NCI-H446 treated with DMSO at 0.1 percent for 48 hours (cell line): ENCODE measurements around the gene ZNF541.
"Not testable (repeated sequence)": the region's sequence is repeated elsewhere in the genome, so short reads cannot be mapped to it uniquely, and the experiment has no call there.

ENCODE experiments used
- DNase-seq: peaks from one replicate; lab custom pipeline; 2025; lab: John Stamatoyannopoulos, UW

The ZNF541 gene

DNA sequence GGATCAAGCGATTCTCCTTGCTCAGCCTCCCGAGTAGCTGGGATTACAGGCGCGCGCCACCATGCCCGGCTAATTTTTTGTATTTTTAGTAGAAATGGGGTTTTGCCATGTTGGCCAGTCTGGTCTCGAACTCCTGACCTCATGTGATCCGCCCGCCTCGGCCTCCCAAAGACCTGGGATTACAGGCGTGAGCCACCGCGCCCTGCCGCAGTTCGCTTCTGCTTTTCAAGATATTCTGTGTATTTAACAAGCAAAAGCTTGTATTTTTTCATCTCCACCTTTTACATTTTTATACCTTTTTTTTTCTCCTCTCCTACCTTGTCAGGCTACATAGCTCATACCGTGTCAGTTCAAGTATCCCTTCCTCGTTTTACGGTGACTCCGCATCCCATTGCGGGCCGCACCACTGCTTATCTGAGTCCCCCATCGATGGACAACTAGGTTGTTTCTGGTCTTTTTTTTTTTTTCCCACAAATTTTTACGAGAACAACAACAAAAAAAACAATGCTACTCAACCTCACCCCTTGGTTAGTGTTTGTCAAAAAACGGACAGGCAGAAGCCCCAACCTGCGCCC is 26.8 kb upstream of the ZNF541 start:
- not testable (repeated sequence) for DNase-seq

DNA sequence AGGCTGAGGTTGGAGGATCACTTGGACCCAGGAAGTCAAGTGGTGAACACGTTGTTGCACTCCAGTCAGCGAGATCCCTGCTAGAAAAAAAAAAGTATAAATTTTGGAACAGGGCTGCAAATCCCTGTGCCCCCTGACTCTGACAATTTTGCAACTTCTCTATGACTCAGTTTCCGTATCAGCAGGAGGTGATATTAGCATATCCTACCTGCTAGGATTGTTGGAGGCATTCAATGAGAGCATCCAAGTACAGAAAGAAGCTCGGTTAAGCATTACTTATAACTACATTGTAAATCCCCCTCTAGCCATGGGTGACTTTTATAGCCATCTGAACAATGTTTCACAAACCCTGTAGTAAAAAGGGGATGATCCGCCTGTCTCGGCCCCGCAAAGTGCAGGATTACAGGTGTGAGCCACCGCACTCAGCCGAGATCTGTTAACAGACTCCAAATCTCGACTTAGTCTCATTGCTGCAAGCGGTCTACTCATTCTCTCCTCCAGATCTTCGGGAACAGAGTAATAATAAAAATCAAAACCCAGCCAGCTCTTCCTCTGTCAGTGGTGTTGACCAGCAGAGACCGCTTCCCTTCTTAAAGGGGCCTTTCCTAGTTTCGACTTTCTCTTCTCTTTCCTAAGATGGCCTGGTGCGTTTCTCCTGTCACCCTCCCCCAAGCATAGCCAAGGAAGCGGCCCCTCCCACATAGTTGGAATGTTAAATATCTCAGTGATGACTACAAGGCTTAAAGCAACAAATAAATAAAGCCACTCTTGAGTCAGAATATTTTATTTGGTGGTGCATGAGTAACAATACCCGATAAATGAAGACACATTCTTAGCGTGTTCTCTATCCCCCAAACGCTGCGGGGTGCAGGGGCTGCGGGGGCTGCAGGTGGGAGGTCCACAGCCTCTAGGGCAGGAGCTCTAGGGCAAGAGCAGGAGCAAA is 25.7 kb upstream of the ZNF541 start:
- no peak for DNase-seq

DNA sequence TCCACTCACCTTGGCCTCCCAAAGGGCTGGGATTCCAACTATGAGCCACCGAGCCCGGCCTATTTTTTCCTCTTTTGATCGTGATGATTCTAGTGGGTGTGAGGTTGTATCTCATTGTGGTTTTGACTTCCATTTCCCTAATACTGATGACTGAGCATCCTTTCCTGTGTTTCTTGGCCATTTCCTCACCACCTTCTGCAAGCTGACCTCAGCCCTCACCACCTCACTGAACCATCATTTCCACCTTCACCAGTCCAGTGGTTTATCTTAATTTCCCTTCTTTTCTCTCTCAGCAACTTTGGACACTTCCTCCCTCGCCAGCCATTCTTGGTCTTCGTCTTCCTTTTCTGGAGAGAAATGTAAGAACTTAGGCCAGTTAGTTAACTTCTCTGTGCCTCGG is 23.0 kb upstream of the ZNF541 start:
- no peak for DNase-seq

DNA sequence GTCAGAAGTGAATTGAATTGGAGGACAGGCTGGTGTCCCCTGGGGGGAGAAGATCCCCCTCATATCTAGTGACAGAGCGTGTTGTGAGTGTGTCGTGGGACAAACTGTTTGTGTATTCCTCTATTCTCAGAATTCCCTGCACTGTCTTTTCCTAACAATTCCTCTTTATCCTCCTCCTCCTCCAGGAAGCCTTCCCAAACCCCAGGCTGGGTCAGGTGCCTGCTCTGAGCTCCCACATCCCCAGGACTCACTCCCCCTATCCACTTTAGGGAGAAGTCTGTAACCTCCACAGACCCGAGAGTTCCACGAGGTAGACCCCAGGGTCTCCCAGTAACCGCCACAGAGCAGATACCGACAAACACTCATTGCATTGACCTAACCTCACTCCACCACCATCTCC is 20.9 kb upstream of the ZNF541 start:
- DNase-seq, result no peak

DNA sequence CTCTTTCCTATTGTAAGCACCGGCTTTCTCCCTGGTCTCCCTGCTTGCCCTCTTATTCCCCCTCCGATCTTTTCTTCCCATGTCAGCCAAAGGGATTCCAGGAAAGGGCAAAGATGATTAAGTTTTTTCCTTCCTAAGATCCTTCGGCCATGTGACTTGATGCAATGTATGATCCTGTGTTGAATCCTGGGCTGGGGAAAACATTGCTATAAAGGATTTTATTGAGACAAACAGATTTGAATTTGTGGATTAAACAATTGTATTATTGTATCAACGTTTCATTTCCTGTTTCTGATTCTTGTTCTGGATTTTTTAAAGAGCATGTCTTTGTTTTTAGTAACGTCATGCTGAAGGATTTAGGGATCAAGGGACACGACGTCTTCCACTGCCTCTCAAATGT is 16.9 kb upstream of the ZNF541 start:
- no peak for DNase-seq

DNA sequence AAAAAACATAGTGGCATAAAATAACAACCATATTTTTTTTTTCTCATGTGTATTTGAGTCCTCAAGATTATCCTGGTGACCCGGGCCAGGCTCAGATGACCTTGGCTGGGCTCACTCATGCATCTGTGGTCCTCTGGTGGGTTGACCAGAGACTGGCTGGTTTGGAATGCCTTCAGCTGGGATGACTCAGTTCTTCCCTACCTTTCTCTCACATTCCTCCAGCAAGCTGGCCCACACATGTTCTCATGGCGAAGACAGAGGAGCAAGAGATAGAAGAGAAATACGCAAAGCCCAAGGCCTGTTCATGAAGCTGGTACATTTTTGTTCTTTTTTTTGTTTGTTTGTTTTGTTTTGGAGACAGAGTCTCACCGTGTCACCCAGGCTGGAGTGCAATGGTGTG is 14.3 kb upstream of the ZNF541 start:
- DNase-seq, result no peak

DNA sequence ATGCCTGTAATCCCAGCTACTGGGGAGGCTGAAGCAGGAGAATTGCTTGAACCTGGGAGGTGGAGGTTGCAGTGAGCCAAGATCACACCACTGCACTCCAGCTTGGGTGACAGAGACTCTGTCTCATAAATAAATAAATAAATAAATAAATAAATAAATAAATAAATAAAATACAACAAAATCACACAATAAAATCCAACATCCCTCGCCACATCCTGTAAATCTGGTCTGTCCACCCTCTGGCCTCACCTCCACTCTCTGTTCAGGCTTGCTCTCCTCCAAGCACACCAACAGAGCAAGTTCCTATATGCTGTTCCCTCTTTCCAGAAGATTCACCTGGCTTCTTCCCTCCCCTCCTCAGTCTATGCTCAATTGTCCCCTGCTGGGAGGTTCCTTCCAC is 10.2 kb upstream of the ZNF541 start:
- not testable (repeated sequence) for DNase-seq

DNA sequence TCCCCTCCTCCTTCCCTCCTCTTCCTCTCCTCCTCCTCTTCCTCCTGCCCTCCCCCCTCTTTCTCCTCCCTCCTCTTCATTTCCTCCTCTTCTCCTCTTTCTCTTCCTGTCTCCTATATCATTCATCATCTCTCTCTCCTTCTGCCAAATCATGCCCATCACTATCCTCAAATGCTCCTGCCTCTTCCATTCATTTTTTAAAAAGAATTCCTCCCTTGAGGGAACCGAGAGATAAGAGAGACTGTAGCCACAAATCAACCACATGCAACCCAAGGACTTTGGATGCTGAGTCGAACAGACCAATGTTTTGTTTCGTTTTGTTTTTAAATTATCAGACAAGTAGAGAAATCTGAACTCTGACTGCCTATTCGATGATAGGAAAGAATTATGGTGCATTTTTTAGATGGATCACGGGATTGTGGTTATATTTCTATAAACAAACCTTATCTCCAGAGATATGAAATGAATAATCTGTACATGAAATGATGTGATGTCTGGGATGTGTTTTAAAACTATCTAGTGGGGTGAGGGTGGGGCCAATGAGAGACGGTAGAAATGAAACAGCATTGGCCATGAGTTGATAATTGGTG is 9.5 kb upstream of the ZNF541 start:
- no peak for DNase-seq

DNA sequence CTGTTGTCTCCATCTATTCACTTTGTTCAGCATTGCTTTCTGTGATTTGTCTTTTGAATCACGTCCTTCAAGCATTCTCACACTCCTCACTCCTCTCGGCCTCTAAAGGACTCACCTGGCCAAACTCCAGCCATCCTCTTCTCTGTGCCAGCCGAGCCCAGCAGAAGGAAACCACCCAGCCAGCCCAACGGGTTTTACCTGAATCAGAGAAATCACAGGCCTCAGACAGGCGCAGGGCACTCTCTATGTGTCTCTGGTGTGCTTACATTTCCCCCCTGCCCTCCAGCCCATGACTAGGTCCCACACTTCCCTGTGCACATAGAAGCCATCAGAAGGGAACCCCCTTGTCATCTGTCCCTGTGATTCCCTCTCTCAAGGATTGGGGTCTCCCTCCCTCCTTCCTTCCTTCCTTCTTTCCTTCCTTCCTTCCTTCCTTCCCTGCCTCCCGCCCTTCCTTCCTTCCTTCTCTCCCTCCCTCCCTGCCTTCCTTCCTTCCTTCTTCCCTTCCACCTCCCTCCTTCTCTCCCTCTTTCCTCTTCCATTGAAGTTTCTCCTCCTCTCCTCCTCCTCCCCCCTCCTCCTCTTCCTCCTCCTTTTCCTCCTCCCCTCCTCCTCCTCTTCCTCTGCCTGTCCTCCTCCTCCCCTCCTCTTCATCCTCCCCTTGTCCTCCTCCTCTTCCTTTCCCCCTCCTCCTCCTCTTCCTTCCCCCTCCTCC is 8.8 kb upstream of the ZNF541 start:
- no peak for DNase-seq

DNA sequence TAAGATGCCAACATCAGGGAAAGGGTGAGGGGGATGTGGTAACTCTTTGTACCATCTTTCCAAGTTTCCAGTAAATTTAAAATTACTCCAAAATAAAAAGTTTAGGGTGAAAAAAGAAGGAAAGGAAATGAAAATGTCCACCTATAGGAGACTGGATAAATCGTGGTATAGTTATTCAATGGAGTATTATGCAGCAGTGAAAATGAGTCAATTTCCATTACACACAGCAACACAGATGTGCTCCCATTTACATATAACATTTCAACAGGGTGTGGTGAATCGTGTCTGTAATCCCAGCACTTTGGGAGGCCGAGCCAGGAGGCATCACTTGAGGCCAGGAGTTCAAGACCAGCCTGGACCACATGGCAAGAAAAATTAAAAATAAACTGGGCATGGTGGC is 7.4 kb upstream of the ZNF541 start:
- DNase-seq, result no peak

DNA sequence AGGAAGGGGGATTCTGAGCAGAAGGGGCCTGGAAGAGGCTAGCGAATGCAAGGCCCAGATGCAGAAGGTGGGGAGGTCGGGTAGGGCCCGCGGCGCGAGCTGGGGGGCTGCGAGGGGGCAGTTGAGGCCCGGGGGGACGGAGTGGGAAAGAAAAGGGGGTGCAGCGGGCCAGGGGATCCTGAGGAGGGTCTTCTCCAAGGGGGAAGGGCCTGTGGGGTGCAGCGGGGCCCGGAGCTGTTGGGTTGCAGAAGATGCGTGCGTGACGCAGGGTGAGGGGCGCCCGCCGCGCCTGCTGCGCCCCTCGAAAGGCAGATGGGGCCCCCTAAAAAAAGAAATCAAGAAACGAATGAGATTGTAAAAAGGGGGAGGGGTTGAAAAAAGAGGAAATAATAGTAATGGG is 313 bp downstream of the ZNF541 start:
- no peak for DNase-seq

DNA sequence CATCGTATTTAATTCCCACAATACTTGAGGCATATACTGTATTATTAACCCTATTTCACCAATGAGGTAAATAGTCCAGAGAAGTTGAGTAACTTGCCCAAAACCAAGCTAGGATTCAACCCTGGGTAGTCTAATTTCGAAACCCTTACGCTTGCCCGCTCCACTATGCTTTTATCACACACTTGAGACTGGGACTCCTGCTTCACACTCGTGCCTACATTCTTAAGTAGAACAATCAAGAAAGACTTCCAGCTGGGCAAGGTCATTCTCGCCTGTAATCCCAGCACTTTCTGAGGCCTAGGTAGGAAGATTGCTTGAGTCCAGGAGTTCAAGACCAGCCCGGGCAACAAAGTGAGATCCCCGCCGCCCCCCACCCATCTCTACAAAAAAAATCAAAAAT is 3.6 kb downstream of the ZNF541 start:
- no peak for DNase-seq

DNA sequence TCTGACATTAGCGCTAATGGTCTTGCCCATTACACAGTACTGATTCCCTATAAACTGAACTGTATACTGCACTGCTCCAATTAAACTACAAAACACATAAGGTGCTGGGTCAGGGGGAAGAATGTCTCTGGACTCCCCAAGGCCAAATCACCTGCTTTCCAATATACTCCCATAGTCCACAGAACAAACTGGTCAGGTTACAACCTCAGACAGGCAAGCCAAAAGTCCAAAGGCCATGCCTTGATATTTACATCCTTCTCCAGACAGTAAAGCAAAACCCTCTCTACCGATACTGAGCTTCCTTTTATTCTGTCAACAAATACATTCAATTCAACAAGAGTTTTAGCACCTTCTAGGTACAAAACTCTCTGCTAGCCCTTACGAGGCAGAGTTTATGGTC is 8.9 kb downstream of the ZNF541 start:
- no peak for DNase-seq

DNA sequence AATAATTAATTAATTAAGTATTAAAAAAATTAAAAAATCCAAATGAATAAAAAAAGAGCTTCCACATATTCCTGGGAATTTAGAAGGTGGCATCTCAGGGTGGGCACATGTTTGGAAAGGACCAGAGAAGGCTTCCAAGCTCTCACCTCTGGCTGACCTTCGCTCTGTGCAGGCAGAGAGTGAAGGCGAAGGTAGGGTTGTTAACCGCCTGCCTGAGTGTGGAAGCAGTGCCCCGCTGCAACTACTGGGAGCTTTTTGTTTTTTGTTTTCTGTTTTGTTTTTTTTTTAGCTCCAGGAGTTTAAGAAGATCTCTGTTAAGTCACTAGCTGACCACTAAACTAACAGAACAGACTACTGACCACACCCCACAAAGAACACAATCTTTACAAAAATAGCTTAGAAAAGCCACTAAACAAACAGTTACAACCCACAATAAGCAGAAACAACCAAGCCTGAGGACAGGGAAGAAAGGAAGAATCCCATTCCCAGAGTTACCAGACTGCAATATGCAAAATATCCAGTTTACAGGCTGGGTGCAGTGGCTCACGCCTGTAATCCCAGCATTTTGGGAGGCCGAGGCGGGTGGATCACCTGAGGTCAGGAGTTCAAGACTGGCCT is 11.4 kb downstream of the ZNF541 start:
- DNase-seq, result no peak

DNA sequence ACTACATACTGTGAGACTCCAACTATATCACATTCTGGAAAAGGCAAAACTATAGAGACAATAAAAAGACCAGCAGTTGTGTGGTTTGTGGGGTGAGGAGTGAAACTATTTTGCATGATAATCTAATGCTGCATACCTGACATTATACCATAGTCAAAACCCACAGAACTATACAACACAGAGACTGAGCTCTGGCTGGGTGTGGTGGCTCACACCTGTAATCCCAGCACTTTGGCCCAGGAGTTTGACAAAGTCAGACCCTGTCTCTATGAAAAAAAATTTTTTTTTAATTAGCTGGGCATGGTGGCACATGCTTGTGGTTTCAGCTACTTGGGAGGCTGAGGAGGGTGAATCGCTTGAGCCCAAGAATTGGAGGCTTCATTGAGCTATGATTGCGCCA is 11.9 kb downstream of the ZNF541 start:
- no peak for DNase-seq

DNA sequence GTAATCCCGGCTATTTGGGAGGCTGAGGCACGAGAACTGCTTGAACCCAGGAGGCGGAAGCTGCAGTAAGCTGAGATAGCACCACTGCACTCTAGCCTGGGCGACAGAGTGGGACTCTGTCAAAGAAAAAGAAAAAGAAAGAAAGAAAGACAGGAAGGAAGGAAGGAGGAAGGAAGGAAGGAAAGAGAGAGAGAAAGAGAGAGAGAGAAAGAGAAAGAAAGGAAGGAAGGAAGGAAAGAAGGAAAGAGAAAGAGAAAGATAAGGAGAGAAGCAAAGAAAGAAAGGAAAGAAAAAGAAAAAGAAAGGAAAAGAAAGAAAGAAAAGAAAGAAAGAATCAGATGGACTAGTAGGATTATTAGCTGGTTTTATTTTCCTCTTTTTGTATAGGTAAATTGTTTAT is 22.8 kb downstream of the ZNF541 start:
- no peak for DNase-seq

DNA sequence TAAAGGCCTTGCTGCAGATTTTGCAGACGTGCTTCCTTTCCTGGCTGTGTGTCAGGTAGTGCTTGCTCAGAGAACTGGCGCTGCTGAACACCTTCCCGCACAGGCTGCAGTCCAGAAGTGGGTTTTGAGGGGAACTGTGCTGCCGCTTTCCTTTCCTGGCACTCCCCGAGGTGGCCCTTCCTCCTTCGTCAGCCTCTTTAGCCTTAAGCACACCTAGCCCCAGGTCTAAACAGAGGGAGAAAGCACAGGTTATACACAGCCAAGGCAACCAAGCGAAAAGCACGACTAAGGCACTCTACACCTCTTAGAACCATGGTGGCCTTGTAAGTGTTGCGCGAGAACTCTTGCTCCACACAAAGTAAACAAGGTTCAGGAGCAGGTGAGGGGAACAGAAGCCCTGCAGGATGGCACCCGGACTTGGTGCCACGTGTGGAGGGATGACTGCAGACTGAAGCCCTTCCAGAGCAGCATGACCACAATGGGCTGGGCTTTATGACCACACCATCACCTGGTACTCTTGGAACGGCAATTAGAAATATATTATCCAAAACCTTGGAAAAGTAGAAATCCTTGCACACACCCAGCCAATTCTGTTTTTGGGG is 23.6 kb downstream of the ZNF541 start:
- DNase-seq, result no peak

DNA sequence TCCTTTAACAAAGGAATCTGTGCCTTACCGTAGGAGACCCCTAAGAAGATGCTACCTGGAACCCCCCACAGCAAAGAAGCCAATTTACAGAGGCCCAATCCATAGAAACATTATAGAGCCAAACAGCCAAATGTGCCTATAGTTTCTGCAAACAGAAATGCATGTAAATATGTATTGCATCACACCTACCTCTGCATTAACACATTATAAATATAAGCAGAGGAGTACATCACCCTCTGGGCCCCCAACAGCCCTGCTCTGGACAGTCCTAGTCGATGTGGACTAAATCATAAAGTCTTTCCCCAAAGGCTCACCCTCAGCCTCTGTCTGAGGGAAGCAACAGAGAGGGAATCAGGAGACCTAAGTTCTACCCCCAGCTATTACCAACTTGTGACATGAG is 25.7 kb downstream of the ZNF541 start:
- DNase-seq, result no peak

DNA sequence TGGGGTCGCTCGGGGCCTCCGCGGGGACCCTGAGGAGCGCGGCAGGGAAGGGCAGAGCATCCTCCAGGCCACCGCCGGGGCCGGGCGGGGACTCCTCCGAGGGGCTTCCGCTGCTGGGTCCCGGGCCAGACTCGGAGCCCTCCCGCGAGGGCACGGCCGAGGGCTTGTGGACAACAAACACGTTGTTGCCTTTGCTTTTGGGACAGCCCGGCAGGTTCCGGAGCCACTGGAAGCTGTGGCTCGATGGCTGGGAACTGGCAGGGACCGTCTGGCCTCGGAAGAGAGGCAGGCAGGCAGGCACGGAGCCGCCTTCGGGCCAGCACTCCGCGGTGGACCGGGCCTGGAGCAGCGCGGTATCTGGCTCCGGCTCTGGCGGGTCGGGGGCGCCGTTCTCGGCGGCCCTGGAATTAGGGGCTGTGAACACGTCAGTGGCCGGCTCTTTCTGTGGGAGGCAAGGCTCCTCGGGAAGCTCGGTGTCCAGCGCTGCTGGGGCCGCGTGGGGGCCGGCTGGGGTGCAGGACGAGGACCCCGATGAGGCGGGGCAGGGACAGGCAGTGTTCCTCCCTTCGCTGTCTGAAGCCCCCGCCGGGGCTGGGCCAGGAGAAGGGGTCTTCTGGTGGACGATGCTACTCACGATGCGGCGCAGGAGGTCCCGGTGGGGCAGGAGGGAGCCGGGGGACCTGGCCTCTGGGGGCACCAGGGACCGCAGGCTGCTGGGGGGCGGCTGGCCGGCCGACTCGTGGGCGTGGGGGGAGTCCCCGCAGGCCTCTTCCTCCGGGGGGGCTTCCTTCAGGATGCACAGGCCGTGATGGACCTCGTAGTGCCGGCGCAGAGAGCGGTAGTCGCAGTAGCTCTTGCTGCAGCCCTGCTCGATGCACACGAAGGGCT is 27.6 kb downstream of the ZNF541 start:
- no peak for DNase-seq

DNA sequence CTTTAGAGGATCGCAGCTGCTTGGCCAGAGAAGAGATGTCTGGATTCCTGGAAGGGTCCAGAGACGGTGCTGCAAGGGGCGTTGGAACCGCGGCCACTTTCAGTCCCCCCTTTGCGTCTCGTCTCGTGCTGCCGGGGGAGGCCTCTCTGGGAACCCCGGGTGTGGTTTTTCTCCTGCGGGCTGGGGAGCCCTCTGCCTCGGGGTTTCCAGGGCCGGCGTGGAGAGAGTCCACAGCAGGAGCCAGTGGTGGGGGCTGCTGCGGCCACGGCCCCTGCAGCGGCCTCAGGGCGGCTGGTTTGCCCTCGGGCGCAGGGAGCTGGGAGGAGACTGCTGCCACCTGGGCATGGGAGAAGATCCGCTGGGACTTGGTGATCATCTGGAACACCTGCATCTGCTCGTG is 28.5 kb downstream of the ZNF541 start:
- no peak for DNase-seq

DNA sequence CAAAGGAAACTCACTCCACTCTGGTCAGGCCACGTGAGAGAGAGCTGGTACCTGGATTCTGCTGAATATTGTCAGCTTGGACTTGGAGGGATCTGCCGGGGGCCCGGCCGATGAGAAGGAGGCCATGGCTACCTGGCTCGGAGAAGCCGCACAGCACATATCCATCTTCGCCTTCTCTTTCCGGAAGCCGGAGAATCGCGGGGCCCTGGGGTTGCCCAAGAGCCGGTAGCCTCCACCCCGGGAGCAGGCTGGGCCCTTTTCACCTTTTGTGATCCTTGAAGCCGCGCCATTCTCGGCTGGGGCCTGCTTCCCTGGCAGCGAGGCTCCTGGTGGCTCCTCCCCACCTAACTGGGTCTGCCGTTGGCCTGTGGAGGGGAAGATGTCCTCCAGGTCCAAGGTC is 28.9 kb downstream of the ZNF541 start:
- no peak for DNase-seq
